Measurements from ENCODE around the gene MAS1L.

MAS1L gene

DNA sequence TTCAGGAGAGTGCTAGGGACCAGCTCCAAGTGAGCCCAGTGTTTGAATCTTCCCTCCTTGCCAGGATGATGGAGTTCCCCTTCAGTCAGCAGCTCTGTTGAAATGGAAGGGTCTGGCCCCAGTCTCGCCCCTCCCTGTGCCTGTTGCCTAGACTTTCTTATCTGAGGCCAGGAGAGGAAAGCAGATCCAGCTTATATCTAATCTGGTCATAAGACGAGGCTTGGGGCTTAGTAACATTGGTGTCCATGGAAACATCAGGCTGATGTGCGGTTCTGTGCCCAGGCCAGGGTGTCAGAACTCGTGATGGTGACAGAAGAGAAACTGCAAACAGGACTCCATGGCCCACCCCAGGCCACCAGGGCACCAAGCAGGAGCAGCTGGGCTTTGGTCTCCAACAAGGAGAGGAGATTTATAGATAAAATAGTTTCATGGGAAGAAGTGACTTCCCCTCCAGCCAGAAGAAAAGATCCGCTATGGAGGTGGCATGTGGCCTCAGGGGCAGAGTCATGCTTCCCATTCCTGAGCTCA is 9.8 kb downstream of the MAS1L start:
- H2AFZ ChIP-seq (ENCODE audit: low read depth, low read length), result no peak overlapping the region
- no peak for TF ChIP-seq EZH2phosphoT487 (IDR thresholded peaks at IDR 0.05; ENCODE audit: low read depth)
- TF ChIP-seq, protein P1, sequence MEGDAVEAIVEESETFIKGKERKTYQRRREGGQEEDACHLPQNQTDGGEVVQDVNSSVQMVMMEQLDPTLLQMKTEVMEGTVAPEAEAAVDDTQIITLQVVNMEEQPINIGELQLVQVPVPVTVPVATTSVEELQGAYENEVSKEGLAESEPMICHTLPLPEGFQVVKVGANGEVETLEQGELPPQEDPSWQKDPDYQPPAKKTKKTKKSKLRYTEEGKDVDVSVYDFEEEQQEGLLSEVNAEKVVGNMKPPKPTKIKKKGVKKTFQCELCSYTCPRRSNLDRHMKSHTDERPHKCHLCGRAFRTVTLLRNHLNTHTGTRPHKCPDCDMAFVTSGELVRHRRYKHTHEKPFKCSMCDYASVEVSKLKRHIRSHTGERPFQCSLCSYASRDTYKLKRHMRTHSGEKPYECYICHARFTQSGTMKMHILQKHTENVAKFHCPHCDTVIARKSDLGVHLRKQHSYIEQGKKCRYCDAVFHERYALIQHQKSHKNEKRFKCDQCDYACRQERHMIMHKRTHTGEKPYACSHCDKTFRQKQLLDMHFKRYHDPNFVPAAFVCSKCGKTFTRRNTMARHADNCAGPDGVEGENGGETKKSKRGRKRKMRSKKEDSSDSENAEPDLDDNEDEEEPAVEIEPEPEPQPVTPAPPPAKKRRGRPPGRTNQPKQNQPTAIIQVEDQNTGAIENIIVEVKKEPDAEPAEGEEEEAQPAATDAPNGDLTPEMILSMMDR (IDR thresholded peaks at IDR 0.05; ENCODE audit: low read depth, low read length), result no peak
- no peak overlapping the region for H3K27ac ChIP-seq (ENCODE audit: low read length)
- H3K4me2 ChIP-seq (ENCODE audit: low read length), result no peak overlapping the region
- no peaks in the 10 kb centered on the region for H3K79me2 ChIP-seq (ENCODE audit: low read length)
- no peaks in the 10 kb centered on the region for H3K27me3 ChIP-seq (ENCODE audit: low read depth, low read length)
- no peak overlapping the region for H3K9ac ChIP-seq (ENCODE audit: low read length)
- H3K9me3 ChIP-seq (ENCODE audit: insufficient read depth, low read length), result no peaks in the 10 kb centered on the region
- H3K4me1 ChIP-seq (ENCODE audit: low read length), result no peaks in the 10 kb centered on the region
- H3K36me3 ChIP-seq (replicated peaks; ENCODE audit: low read depth, low read length), result no peaks in the 10 kb centered on the region
- no peaks in the 10 kb centered on the region for H4K20me1 ChIP-seq (ENCODE audit: insufficient read depth, low read length)
- no peak overlapping the region for H3K4me3 ChIP-seq (ENCODE audit: low read length)

GRCh38 chr6:29474996-29475395 is 12.8 kb downstream of the MAS1L start:
- H3K79me2 ChIP-seq (ENCODE audit: low read length), result no peaks in the 10 kb centered on the region
- H4K20me1 ChIP-seq (ENCODE audit: insufficient read depth, low read length), result no peaks in the 10 kb centered on the region
- no peaks in the 10 kb centered on the region for H3K36me3 ChIP-seq (replicated peaks; ENCODE audit: low read depth, low read length)
- H3K27ac ChIP-seq (ENCODE audit: low read length), result no peak overlapping the region
- H3K4me3 ChIP-seq (ENCODE audit: low read length), result no peak overlapping the region
- no peak overlapping the region for H3K9ac ChIP-seq (ENCODE audit: low read length)
- H3K4me2 ChIP-seq (ENCODE audit: low read length), result no peak overlapping the region
- TF ChIP-seq, protein P1 (IDR thresholded peaks at IDR 0.05; ENCODE audit: low read depth, low read length), result no peak
- TF ChIP-seq EZH2phosphoT487 (IDR thresholded peaks at IDR 0.05; ENCODE audit: low read depth), result no peak
- no peaks in the 10 kb centered on the region for H3K27me3 ChIP-seq (ENCODE audit: low read depth, low read length)
- H3K9me3 ChIP-seq (ENCODE audit: insufficient read depth, low read length), result no peaks in the 10 kb centered on the region
- no peak overlapping the region for H2AFZ ChIP-seq (ENCODE audit: low read depth, low read length)
- no peaks in the 10 kb centered on the region for H3K4me1 ChIP-seq (ENCODE audit: low read length)

GRCh38 chr6:29466241-29466640 is 21.5 kb downstream of the MAS1L start:
- no peak overlapping the region for H3K4me2 ChIP-seq (ENCODE audit: low read length)
- H3K4me1 ChIP-seq (ENCODE audit: low read length), result peaks cover 7% of the 10 kb centered on the region; the same call in 1 of the 2 replicates
- H3K9me3 ChIP-seq (ENCODE audit: insufficient read depth, low read length), result no peaks in the 10 kb centered on the region
- no peaks in the 10 kb centered on the region for H3K36me3 ChIP-seq (replicated peaks; ENCODE audit: low read depth, low read length)
- no peaks in the 10 kb centered on the region for H4K20me1 ChIP-seq (ENCODE audit: insufficient read depth, low read length)
- no peaks in the 10 kb centered on the region for H3K27me3 ChIP-seq (ENCODE audit: low read depth, low read length)
- H3K4me3 ChIP-seq (ENCODE audit: low read length), result no peak overlapping the region
- H3K9ac ChIP-seq (ENCODE audit: low read length), result no peak overlapping the region
- no peak overlapping the region for H3K27ac ChIP-seq (ENCODE audit: low read length)
- no peak overlapping the region for H2AFZ ChIP-seq (ENCODE audit: low read depth, low read length)
- TF ChIP-seq, protein P1 (IDR thresholded peaks at IDR 0.05; ENCODE audit: low read depth, low read length), result no peak
- no peak for TF ChIP-seq EZH2phosphoT487 (IDR thresholded peaks at IDR 0.05; ENCODE audit: low read depth)
- no peaks in the 10 kb centered on the region for H3K79me2 ChIP-seq (ENCODE audit: low read length)

- H2AFZ ChIP-seq (ENCODE audit: low read depth, low read length), result no peak overlapping the region
- no peaks in the 10 kb centered on the region for H3K27me3 ChIP-seq (ENCODE audit: low read depth, low read length)
- H3K9me3 ChIP-seq (ENCODE audit: insufficient read depth, low read length), result no peaks in the 10 kb centered on the region
- H3K4me1 ChIP-seq (ENCODE audit: low read length), result peaks cover 7% of the 10 kb centered on the region; the same call in 1 of the 2 replicates
- no peak overlapping the region for H3K9ac ChIP-seq (ENCODE audit: low read length)
- no peak overlapping the region for H3K27ac ChIP-seq (ENCODE audit: low read length)
- H3K79me2 ChIP-seq (ENCODE audit: low read length), result no peaks in the 10 kb centered on the region
- no peaks in the 10 kb centered on the region for H3K36me3 ChIP-seq (replicated peaks; ENCODE audit: low read depth, low read length)
- no peaks in the 10 kb centered on the region for H4K20me1 ChIP-seq (ENCODE audit: insufficient read depth, low read length)
- no peak for TF ChIP-seq EZH2phosphoT487 (IDR thresholded peaks at IDR 0.05; ENCODE audit: low read depth)
- TF ChIP-seq, protein P1 (IDR thresholded peaks at IDR 0.05; ENCODE audit: low read depth, low read length), result no peak
- no peak overlapping the region for H3K4me3 ChIP-seq (ENCODE audit: low read length)
- no peak overlapping the region for H3K4me2 ChIP-seq (ENCODE audit: low read length)
Measured at GRCh38 chr6:29465801-29466200, 22.0 kb downstream of the MAS1L start.

All from OCI-LY3 (cell line).